ENCODE data around the gene ZC3HAV1. TPM values are rescaled to one million over a fixed set of nuclear protein-coding genes. Genes with fewer than 3 reads are reported as not detected.

ZC3HAV1 gene
- total and polyA plus RNA-seq, 2 of the 4 experiments (the other 2 are of a cell fraction), result 9.9 to 22.4 TPM

GRCh38 chr7:139022286-139022685 lies 87.2 kb downstream of the ZC3HAV1 start:
- H3K9me3 ChIP-seq (ENCODE audit: control insufficient read depth, insufficient read depth, low read length), result no peaks in the 10 kb centered on the region
- H2BK15ac ChIP-seq (ENCODE audit: low read depth, low read length), result no peak overlapping the region
- no peak overlapping the region for H3K4me2 ChIP-seq (ENCODE audit: low read depth, low read length)
- H3K9me1 ChIP-seq (ENCODE audit: insufficient read depth, low read length), result 0 out of 2 replicates have a peak, but pooled peaks cover 3% of the 10 kb centered on the region
- TF ChIP-seq RCOR1 (IDR thresholded peaks at IDR 0.05; ENCODE audit: insufficient replicate concordance, low read length) (no peak), CTCF (conservative IDR thresholded peaks at IDR 0.05; ENCODE audit: low read depth, low read length) (no peak), CEBPB (IDR thresholded peaks at IDR 0.05; ENCODE audit: low read depth, low read length) (no peak), FOS (IDR thresholded peaks at IDR 0.05; ENCODE audit: low read depth, low read length) (no peak), RFX5 (IDR thresholded peaks at IDR 0.05; ENCODE audit: low read depth, low read length) (no peak), USF2 (IDR thresholded peaks at IDR 0.05; ENCODE audit: low read depth, low read length) (no peak), RAD21 (IDR thresholded peaks at IDR 0.05; ENCODE audit: low read length) (no peak), MAFK (IDR thresholded peaks at IDR 0.05; ENCODE audit: low read depth, low read length) (no peak), SMC3 (IDR thresholded peaks at IDR 0.05; ENCODE audit: low read depth, low read length) (no peak), ELK1 (IDR thresholded peaks at IDR 0.05; ENCODE audit: borderline replicate concordance, low read depth, low read length) (no peak), POLR2A (IDR thresholded peaks at IDR 0.05; ENCODE audit: low read depth, low read length) (no peak), CHD1 (IDR thresholded peaks at IDR 0.05; ENCODE audit: low read depth, low read length) (no peak), MAZ (IDR thresholded peaks at IDR 0.05; ENCODE audit: borderline replicate concordance, low read depth, low read length) (no peak), BHLHE40 (IDR thresholded peaks at IDR 0.05; ENCODE audit: low read depth, low read length) (no peak)
- no peak overlapping the region for H4K91ac ChIP-seq (ENCODE audit: insufficient read depth, low read depth, low read length)
- no peak overlapping the region for H3K27ac ChIP-seq (ENCODE audit: insufficient read depth, low read length)
- POLR2A ChIA-PET (ENCODE audit: unreplicated experiment), result interaction anchor here (0.6 kb wide), 1 partner anchor 27 kb away, joined by 6 read pairs; no protein-coding TSS in a partner anchor
- ATAC-seq (ENCODE audit: low read depth) (no peak), DNase-seq (no peak)
- no peak overlapping the region for H2BK20ac ChIP-seq (ENCODE audit: low read depth, low read length)
- no TSS peak for BruUV-seq (replicated peaks)
- no CpG with 5 or more reads among the region's 4 CpGs for whole genome bisulfite sequencing, 2 experiments (ENCODE audit: extremely low coverage in 2 of 2, insufficient read length in 1 of 2)
- H3K56ac ChIP-seq (ENCODE audit: extremely low read depth, insufficient read depth, low read length), result no peak overlapping the region
- H2AK9ac ChIP-seq (replicated peaks; ENCODE audit: low read depth, low read length, poor library complexity), result no peak overlapping the region
- H3K9ac ChIP-seq (ENCODE audit: low read depth, low read length), result no peak overlapping the region
- H3K18ac ChIP-seq (ENCODE audit: low read depth, low read length), result no peak overlapping the region
- dilution Hi-C loops (cut with HindIII; ENCODE audit: low sequenced_read_pairs, unreplicated experiment), result no loop called here
- no peak overlapping the region for H2AFZ ChIP-seq (replicated peaks; ENCODE audit: low read length, poor library complexity)
- CTCF ChIA-PET, result no interaction called here
- no peaks in the 10 kb centered on the region for H3K27me3 ChIP-seq (ENCODE audit: control insufficient read depth, insufficient read depth, low read length)
- no peak overlapping the region for H3K4ac ChIP-seq (ENCODE audit: low read depth, low read length)
- no peak overlapping the region for H3K4me3 ChIP-seq (ENCODE audit: insufficient read depth, low read depth, low read length)
- in situ Hi-C loops (cut with MboI; ENCODE audit: low sequenced_read_pairs), result no loop called here
- no peak overlapping the region for H3K23ac ChIP-seq (ENCODE audit: low read depth, low read length)
- H2AK5ac ChIP-seq (ENCODE audit: low read depth, low read length), result no peak overlapping the region
- H3K14ac ChIP-seq (replicated peaks; ENCODE audit: low read depth, low read length), result no peak overlapping the region
- no peak overlapping the region for H2BK5ac ChIP-seq (ENCODE audit: low read depth, low read length, poor library complexity, severe bottlenecking)
- intact Hi-C loops (cut with micrococcal nuclease), result no loop called here
- H3K79me1 ChIP-seq (ENCODE audit: low read depth in 1 of 2, low read length in 2 of 2), result peaks cover 11 to 22% of the 10 kb centered on the region in 2 experiments; a peak in 3 of 4 replicates
- no peak overlapping the region for H2BK120ac ChIP-seq (ENCODE audit: low read depth, low read length)
- H4K20me1 ChIP-seq (ENCODE audit: insufficient read depth, low read length), result no peaks in the 10 kb centered on the region
- no peak overlapping the region for H4K8ac ChIP-seq (ENCODE audit: low read depth in 2 of 2, low read length in 2 of 2)
- no peak overlapping the region for H4K5ac ChIP-seq (ENCODE audit: low read depth, low read length)
- peaks cover 27% of the 10 kb centered on the region for H3K36me3 ChIP-seq (ENCODE audit: control insufficient read depth, insufficient read depth, low read length)
- H3K4me1 ChIP-seq (ENCODE audit: control insufficient read depth, insufficient read depth, low read length), result peaks cover 3% of the 10 kb centered on the region
